ENCODE data around the gene KPNB1. TPM values are rescaled to one million over a fixed set of nuclear protein-coding genes. Genes with fewer than 3 reads are reported as not detected.
A peak's percentile ranks its signal among the peaks of the same experiment; 100 is the strongest.

KPNB1 gene
- total and polyA plus RNA-seq, 5 experiments from 2014 or later = 22.8 to 252 (median 32.2) TPM

DNA sequence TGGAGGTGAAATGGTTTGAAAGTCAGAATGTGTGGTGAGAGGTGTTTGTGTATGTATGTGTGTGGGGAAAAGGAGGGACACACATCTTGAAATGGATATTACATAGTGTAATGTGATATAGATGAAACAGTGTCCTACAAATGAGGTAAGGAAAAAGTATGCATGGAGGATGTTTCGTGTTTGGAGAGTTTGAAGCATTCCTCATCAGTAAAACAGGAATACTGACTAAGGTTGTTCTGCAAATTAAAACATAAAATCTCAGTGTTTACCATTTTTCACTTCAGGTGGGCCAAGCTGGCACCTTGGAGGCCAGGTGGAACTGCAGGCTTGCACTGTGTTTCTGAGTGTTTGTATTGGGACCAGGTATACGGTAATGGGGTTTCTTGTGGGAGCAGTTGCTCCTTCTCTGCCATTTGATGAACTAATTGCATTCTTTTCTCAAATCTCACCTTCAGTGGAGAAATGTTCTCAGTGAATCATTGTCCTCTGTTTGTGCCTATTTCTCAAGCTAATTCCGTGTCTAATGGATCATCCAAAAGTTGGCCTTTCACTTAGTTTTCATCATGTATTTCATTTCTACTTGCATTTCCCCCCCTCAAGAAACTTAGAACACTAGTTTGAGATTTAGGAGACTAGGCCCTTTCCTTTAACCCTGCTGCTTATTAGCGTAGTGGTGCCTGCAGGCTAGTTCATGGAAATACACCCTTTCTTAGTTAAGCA, 36.0 kb downstream of the KPNB1 start:
- H3K27me3 Mint-ChIP-seq = no peaks in the 10 kb centered on the region
- peaks cover 0 to 55% (median 14%) of the 10 kb centered on the region in 3 donors for H3K36me3 Mint-ChIP-seq
- H3K4me3 Mint-ChIP-seq = no peak overlapping the region
- POLR2A ChIA-PET = interaction anchor here (0.5 kb wide), 1 partner anchor 32 kb away, joined by 3 read pairs; no protein-coding TSS in a partner anchor
- H3K27ac Mint-ChIP-seq = peak overlapping the region in 8 of 10 donors; percentile 6 to 64 (median 40)
- ATAC-seq (no peak), DNase-seq (no peak)
- H3K9me3 Mint-ChIP-seq = no peaks in the 10 kb centered on the region
- H3K4me1 Mint-ChIP-seq = peaks cover 0 to 4% (median under 1%) of the 10 kb centered on the region in 4 donors

DNA sequence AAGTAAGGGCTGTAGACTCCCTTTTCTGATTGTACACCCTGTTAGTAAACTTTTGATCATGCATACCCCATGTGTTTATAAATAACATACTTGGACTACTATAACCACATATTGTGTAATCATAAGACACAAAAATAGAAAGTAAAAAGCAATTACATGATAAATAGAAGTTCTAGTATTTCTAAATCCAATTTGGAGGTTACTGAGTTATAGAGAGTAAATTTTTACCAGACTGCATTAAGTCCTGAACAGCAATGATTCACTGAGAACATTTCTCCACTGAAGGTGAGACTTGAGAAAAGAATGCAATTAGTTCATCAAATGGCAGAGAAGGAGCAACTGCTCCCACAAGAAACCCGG, 36.5 kb downstream of the KPNB1 start:
- no peaks in the 10 kb centered on the region for H3K9me3 Mint-ChIP-seq
- ATAC-seq = no peak
- POLR2A ChIA-PET = no interaction called here
- DNase-seq = no peak
- H3K27me3 Mint-ChIP-seq = no peaks in the 10 kb centered on the region
- H3K36me3 Mint-ChIP-seq = peaks cover 0 to 50% (median 13%) of the 10 kb centered on the region in 3 donors
- no peak overlapping the region for H3K4me3 Mint-ChIP-seq
- peaks cover 0 to 4% (median under 1%) of the 10 kb centered on the region in 4 donors for H3K4me1 Mint-ChIP-seq
- peak overlapping the region in 4 of 10 donors; percentile 14 to 72 (median 44) for H3K27ac Mint-ChIP-seq

DNA sequence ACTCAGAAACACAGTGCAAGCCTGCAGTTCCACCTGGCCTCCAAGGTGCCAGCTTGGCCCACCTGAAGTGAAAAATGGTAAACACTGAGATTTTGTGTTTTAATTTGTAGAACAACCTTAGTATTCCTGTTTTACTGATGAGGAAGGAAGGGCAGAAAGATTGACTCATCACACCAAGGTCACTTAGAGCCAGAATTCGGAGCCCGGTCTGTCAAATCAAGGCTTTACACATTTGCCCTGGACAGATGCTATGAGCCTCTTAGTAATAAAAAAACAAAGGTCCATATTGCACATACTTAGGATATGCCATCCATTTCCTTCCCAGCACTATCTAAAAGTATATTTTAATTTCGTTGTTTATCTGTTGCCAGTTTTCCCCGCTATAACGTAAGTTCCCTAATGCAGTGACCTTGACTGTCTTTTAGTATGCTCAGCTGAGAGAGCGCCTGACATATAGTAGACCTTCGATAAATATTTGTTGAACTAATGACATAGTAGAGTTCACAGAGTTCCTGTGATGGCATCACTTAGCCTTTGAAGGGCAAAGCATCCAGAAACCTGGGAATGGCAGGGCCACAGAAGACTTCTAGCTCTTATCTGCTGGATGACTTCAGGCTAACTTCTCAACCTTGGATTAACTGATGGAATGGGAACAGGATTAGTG, 37.1 kb downstream of the KPNB1 start:
- Mint-ChIP-seq H3K4me1 (peaks cover 0 to 4% (median 1%) of the 10 kb centered on the region in 4 donors), H3K9me3 (no peaks in the 10 kb centered on the region)

DNA sequence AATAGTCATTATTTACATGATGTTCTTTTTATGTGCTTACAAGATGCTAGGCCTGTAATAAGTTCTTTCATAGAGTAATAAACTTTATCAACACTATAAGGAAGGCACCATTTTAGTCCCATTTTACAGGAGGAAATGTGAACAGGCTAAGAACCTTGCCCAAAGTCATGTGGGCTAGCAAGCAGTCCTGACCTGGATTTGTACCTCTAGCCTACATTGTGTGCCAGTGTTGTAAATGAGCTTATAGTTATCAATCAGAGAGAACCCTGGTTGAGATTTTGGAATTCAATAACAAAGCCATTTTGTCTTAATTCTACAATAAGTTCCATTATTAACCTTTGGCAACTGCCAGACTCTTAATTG, 37.6 kb downstream of the KPNB1 start:
- Mint-ChIP-seq H3K27me3 (no peaks in the 10 kb centered on the region), H3K4me3 (no peak overlapping the region), H3K9me3 (no peaks in the 10 kb centered on the region), H3K36me3 (peaks cover 0 to 41% (median 8%) of the 10 kb centered on the region in 3 donors), H3K27ac (peak overlapping the region in 5 of 10 donors; percentile 13 to 70 (median 18)), H3K4me1 (peaks cover under 1 to 7% (median 5%) of the 10 kb centered on the region in 4 donors)
- ATAC-seq (no peak), DNase-seq (no peak)
- POLR2A ChIA-PET = interaction anchor here (1.0 kb wide), 1 partner anchor 45 kb away, joined by 3 read pairs; the partner anchor contains the start of gene TBX21

More for the DNA sequence above, 37.1 kb downstream of the KPNB1 start:
- H3K27me3 Mint-ChIP-seq = no peaks in the 10 kb centered on the region
- H3K27ac Mint-ChIP-seq = peak overlapping the region in 5 of 10 donors; percentile 3 to 72 (median 49)
- no peak for DNase-seq
- peak overlapping the region in 1 of 10 donors; percentile 12 for H3K4me3 Mint-ChIP-seq
- H3K36me3 Mint-ChIP-seq = peaks cover 0 to 46% (median 13%) of the 10 kb centered on the region in 3 donors
- POLR2A ChIA-PET = interaction anchor here (1.0 kb wide), 1 partner anchor 46 kb away, joined by 3 read pairs; the partner anchor contains the start of gene TBX21
- no peak for ATAC-seq

DNA sequence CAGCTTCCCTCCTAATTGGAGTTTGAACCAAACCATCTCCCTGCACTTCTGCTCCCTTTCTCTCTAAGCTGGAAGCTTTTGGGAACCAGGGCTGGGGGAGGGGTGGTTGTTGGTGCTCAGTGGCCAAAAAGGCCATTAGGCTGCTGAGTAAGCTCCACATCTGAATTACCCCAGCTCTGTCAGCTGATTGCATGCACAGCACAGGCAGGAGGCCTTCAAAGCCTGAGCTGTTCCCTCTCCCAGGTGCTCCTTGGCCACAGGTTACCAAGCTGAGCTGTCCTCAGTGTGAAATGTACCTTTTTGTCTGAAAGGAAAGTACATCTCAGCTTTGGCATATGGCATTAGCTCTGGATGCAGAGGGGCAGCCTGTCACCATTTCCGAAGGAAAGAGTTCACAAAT, 38.0 kb downstream of the KPNB1 start:
- no peaks in the 10 kb centered on the region for H3K27me3 Mint-ChIP-seq
- POLR2A ChIA-PET = interaction anchor here (1.0 kb wide), 1 partner anchor 45 kb away, joined by 3 read pairs; the partner anchor contains the start of gene TBX21
- no peak overlapping the region for H3K4me3 Mint-ChIP-seq
- peaks cover 0 to 37% (median 3%) of the 10 kb centered on the region in 3 donors for H3K36me3 Mint-ChIP-seq
- H3K9me3 Mint-ChIP-seq = no peaks in the 10 kb centered on the region
- peaks cover 4 to 11% (median 7%) of the 10 kb centered on the region in 4 donors for H3K4me1 Mint-ChIP-seq
- peak in 1 of 10 donors; percentile 41 for DNase-seq
- peak overlapping the region in 1 of 10 donors; percentile 18 for H3K27ac Mint-ChIP-seq
- ATAC-seq = no peak

DNA sequence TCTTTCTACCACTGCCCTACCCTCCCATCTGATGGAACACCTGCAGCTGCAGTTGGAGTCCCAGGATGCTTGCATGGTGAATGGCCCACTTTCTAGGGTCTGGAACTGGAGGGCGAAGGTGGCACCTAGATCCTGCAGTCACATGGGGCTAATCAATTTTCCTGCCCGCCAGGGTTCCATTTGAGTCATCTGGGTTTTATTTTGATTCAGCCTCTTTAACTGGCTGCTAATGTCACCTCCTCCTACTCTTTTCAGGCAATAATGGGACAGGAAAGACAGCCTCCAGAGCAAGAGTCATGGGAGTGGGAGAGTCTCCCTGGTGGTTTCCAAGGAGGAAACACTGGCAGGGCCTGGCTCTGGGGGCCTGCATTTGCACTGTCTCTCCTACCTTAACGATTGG, 40.4 kb downstream of the KPNB1 start:
- no peaks in the 10 kb centered on the region for H3K9me3 Mint-ChIP-seq
- H3K4me3 Mint-ChIP-seq = no peak overlapping the region
- DNase-seq = no peak
- H3K36me3 Mint-ChIP-seq = peaks cover 0 to 15% (median 0%) of the 10 kb centered on the region in 3 donors
- POLR2A ChIA-PET = no interaction called here
- no peak overlapping the region for H3K27ac Mint-ChIP-seq
- ATAC-seq = no peak
- H3K27me3 Mint-ChIP-seq = no peaks in the 10 kb centered on the region
- peaks cover 15 to 23% (median 20%) of the 10 kb centered on the region in 4 donors for H3K4me1 Mint-ChIP-seq

DNA sequence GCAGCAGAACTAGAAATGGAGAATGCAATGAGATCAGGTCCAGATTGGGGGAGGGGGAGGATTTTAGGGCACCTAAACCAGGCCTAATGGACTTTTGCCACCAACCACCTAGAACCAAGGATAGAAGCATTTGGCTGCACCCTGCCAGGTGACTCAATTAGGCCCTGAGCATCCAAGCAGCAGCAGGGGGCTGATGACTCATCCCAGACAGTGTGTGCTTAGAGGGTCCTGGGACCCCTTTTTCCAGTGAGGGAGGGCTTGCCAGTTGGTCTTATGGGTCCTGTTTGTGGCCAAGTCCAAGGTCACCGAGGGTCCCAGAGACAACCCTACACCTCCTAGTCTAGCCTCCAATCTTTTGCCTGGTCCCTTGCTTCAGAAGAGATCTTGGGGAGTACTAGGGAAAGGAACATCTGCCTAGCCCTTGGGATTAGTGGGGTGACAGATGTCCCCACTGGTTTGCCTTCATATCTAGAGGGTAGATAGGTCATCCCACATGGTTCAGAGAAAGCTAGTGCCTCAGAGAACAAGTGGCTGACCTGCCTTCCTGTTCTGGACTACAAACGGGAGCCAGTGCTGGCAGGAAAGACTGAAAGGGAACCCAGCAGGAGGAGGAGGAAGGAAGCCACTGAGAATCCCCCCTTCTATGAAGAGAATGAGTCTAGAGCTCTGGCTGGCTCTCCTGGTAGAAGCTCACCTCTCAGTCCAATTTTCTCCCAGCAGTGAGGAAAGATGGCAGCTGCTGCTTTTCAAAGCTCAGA, 42.6 kb downstream of the KPNB1 start:
- POLR2A ChIA-PET = interaction anchor here (0.7 to 1.8 kb wide), 5 partner anchors 8 to 43 kb away, joined by 3 to 10 read pairs (median 4); partner anchors contain the start of gene KPNB1
- Mint-ChIP-seq H3K27ac (peak overlapping the region in 4 of 10 donors; percentile 2 to 91 (median 47)), H3K27me3 (no peaks in the 10 kb centered on the region)

DNA sequence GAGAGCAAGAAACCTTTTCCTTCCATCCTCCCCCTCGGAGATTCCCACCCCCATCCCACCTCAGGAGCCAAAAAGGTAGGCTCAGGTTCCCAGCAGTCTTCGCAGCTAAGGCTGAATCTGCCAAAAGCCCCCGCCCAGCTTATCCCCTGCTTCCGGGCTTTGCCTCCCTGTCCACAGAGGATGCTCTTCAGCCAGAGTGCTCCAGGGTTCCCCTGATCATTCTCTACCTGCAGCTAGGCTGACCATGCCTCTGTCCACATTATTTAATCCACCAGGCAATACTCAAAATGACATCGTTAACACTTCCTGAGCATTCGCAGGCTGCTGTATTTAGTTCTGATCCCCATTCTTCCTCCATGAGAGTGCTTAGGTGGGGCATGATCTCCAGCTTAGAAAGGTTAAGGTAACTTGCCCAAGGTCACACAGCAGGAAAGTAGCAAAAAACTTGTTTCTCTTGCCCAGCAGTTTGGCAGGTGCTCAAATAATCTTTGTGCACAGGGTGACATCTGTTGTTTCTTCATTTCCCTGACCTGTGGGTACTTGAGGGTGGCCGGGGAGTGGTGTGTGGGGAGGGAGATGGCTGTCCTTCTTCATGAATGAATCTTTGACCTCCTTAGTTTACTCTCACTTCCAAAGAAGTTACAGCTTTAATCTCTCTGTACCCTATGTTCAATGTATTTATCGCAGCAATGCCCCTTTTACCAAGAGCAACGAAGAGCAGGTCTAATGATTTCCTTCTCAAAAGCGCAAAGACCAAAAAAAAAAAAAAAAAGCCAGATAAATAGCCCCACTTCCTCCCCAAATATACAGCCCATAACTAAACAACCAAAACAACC, 43.4 kb downstream of the KPNB1 start:
- no peaks in the 10 kb centered on the region for H3K9me3 Mint-ChIP-seq
- no peak for ATAC-seq
- peaks cover 21 to 32% (median 26%) of the 10 kb centered on the region in 4 donors for H3K4me1 Mint-ChIP-seq
- no peak for DNase-seq
- peak overlapping the region in 8 of 10 donors; percentile 37 to 85 (median 80) for H3K27ac Mint-ChIP-seq
- POLR2A ChIA-PET = interaction anchor here (0.7 to 1.8 kb wide), 5 partner anchors 9 to 43 kb away, joined by 3 to 10 read pairs (median 4); partner anchors contain the start of gene KPNB1
- H3K4me3 Mint-ChIP-seq = peak overlapping the region; percentile 85 to 93 (median 90)
- H3K27me3 Mint-ChIP-seq = no peaks in the 10 kb centered on the region
- H3K36me3 Mint-ChIP-seq = no peaks in the 10 kb centered on the region

More for the DNA sequence above, 42.6 kb downstream of the KPNB1 start:
- no peaks in the 10 kb centered on the region for H3K36me3 Mint-ChIP-seq
- H3K4me1 Mint-ChIP-seq = peaks cover 19 to 29% (median 26%) of the 10 kb centered on the region in 4 donors
- ATAC-seq (no peak), DNase-seq (peak in 1 of 10 donors; percentile 34)
- H3K9me3 Mint-ChIP-seq = no peaks in the 10 kb centered on the region
- H3K4me3 Mint-ChIP-seq = peak overlapping the region; percentile 42 to 93 (median 90)

DNA sequence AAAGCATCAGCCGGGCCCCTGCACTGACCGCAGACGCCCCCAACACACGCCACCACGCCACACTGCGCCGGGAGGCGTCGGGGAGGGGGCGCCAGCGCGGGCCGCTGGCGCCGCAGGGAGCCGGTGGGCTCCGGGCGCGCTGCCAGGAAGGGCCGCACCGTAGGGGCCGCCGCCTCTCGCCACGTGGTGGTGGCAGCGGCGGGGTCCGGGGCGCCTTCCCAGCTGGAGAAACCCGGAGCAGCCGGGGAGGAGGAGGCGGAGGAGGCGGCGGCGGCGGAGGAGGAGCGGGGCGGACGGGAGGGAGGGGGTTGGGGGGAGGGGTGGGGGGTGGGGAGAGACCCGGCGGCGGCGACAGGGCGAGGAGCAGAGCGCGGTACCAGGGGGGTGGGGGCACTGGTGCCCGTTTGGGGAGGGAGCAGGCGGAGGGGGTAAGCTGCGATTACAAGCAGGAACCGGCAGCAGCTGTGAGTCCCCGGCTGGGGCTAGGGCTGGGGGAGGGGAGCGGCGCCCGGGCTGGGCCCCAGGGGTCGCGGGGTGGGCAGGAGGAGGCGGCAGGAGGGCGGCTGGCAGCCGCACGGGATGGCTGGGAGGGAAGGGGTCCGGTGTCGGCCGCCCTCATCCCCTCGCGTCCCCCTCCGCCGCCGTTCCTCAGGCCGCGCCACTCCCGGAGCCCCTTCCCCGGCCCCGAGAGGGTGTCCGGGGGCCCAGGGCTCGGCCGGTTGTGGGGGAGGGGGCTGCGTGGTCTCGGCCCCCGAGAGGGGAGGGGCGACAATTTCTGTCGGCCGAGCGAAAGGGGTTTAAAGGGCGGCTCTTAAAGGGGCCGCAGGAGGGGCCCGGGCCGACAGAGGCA, 44.2 kb downstream of the KPNB1 start, which contains the start of gene TBKBP1:
TSS of gene TBKBP1 (plus strand) at position 431 of the 850 bp plus-strand sequence. CDS start 1,952 bp downstream, outside the sequence.
- Mint-ChIP-seq H3K9me3 (no peaks in the 10 kb centered on the region), H3K4me3 (peak within 1 kb of the TSS; percentile 85 to 95 (median 91)), H3K27me3 (no peaks in the 10 kb centered on the region), H3K27ac (peak within 1 kb of the TSS in 8 of 10 donors; percentile 73 to 92 (median 82)), H3K36me3 (no peaks in the 10 kb centered on the region), H3K4me1 (peaks cover 23 to 36% (median 30%) of the 10 kb centered on the region in 4 donors)
- ATAC-seq (peak; percentile 60 to 62), DNase-seq (peak in 8 of 10 donors; percentile 24 to 73 (median 36))
- POLR2A ChIA-PET = interaction anchor here (1.1 to 1.8 kb wide), 4 partner anchors 20 to 44 kb away, joined by 3 to 10 read pairs (median 4); partner anchors contain the start of genes KPNB1 and TBX21

DNA sequence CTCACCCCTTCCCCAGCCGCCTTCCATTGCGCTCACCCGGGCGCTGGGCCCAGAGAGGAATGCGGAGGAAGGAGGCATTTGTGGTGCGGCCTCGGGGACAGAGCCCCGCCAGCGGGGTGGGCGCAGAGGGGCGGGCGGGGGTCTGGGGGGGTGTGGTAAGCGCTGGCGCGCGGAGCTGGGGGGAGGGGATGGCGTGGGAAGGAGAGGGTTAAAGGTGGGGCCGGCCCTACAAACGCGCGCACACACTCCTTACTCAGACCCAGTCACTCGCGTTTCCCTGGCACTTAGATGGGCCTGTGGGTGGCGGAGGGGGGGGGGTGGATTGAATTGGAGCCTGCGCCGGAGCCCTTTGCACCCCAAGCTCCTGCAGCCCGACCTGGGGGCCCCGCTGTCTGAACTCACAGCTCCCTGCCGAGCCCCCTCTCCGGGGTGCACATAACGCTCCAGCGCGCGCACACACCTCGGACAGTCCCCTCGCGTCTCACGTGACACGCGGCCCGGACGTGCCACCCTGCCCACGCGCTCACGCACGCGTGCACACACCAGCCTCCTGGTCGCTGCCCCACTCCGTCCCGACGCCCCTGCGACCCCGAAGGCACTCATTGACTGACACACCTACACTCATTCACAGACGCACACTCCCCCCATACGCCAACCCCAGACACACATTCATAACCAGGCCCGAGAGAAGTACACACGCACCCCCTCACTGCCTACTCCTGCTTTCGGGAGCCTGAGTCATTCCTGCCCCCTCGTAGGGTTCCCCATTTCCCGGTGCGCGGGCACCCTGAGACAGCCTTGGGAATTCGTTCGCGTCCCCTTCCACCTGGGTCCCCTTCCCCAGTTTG, 45.1 kb downstream of the KPNB1 start:
- ATAC-seq (peak; percentile 46 to 48), DNase-seq (peak in 2 of 10 donors; percentile 22 to 27)
- Mint-ChIP-seq H3K4me3 (peak overlapping the region; percentile 80 to 95 (median 88)), H3K27ac (peak overlapping the region in 7 of 10 donors; percentile 15 to 92 (median 79)), H3K36me3 (no peaks in the 10 kb centered on the region), H3K4me1 (peaks cover 25 to 39% (median 32%) of the 10 kb centered on the region in 4 donors), H3K27me3 (no peaks in the 10 kb centered on the region), H3K9me3 (no peaks in the 10 kb centered on the region)
- POLR2A ChIA-PET = interaction anchor here (1.3 kb wide), 1 partner anchor 38 kb away, joined by 5 read pairs; the partner anchor contains the start of gene TBX21

Measured in naive thymus-derived CD8-positive, alpha-beta T cell (primary cell).